Erythroblast (primary cell): Measurements from ENCODE around the gene MED27.

Experiments
- GATA1 ChIP-seq: IDR thresholded peaks from 2 replicates; pipeline ENCODE4 v1.6.1; 2011; ENCODE audit warnings: low read depth, mild to moderate bottlenecking, control low read depth, low read length, moderate library complexity
- POLR2A ChIP-seq: IDR thresholded peaks from 2 replicates; pipeline ENCODE4 v1.6.1; 2011; ENCODE audit warnings: mild to moderate bottlenecking, low read length

DNA sequence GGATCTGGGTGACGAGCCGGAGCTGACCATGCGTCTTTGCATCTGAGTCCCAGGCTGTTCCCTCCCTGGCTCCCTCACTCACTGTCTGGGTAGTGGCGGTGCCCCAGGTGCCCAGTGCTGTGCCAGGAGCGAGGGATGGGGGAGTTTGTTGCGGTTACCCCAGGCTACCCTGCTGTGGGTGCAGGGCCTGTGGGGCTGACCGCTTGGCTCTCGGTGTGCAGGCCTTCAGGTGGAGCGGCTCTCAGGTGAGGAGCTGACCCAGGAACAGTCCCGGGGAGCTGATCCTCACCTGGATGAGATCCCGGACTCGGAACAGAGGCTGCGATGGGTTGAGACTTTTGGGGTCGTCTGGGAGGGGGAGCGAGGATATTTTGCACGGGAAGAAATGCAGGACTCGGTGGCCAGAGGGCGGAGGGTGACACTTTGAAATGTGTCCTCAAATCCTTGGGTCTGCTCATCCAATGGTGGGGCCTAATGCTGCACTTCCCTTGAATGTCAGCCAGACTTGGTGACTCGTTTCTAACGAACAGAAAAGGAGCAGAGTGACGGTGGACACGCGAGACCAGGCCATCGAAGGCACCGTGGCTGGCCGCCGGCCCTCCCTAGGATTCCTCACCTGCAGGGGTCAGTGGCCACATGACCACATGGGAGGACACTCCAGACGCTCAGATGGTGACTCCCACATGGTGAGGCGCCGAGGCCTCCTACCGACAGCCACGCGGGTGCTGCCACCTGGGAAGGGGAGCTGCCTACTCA is 235.5 kb downstream of the MED27 start:
- no peak for TF ChIP-seq POLR2A
- TF ChIP-seq GATA1, result no peak
